Esophagus squamous epithelium (tissue), 4 donors: ENCODE measurements around the gene SYT8.

Source experiments
- CTCF ChIP-seq, 6 experiments: fragments of 450-650 bp in 4 of 6; fragments of 200-600 bp in 2 of 6; sonication (generic) in 2 of 6; IDR thresholded peaks; one replicate each; pipeline ENCODE4 v1.5.1; 2016 to 2019; ENCODE audit warnings: antibody characterized with exemption in 6 of 6, mild to moderate bottlenecking in 4 of 6, moderate library complexity in 4 of 6
- POLR2A ChIP-seq, 4 donors: fragments of 450-650 bp; IDR thresholded peaks; one replicate each; pipeline ENCODE4 v1.6.1; 2017; ENCODE audit warnings: antibody characterized with exemption in 4 of 4, mild to moderate bottlenecking in 4 of 4, moderate library complexity in 3 of 4

- TF ChIP-seq CTCF (IDR thresholded peaks at IDR 0.05), result no peak
- TF ChIP-seq POLR2A (IDR thresholded peaks at IDR 0.05), result no peak
Observed at GRCh38 chr11:1851468-1852180, 16.8 kb downstream of the SYT8 start.
